HepG2 (cell line): ENCODE measurements around the gene TEAD4.

Source experiments
- CTCF ChIP-seq: sonication (generic); formaldehyde crosslinking; IDR thresholded peaks from 2 replicates; pipeline ENCODE4 v1.5.0; 2020; ENCODE audit warnings: mild to moderate bottlenecking, missing genetic modification reagents, moderate library complexity
- MTA3 ChIP-seq: sonication (generic); formaldehyde crosslinking; IDR thresholded peaks from 2 replicates; pipeline ENCODE4 v1.4.0; 2020; ENCODE audit warnings: missing genetic modification reagents
- USF2 ChIP-seq, 2 experiments: sonication (generic) in 1 of 2; formaldehyde crosslinking in 1 of 2; IDR thresholded peaks; 2 replicates each; pipeline versions ENCODE4 v1.5.1 to v1.6.1; 2011 to 2020; ENCODE audit warnings: borderline replicate concordance in 1 of 2, low read depth in 1 of 2, low read length in 1 of 2, mild to moderate bottlenecking in 1 of 2, missing genetic modification reagents in 1 of 2, moderate library complexity in 1 of 2
- ZBTB4 ChIP-seq: sonication (generic); formaldehyde crosslinking; IDR thresholded peaks from 2 replicates; pipeline ENCODE4 v1.4.0; 2020; ENCODE audit warnings: missing genetic modification reagents, mild to moderate bottlenecking, borderline replicate concordance

- TF ChIP-seq CTCF (CRISPR knock-in tag) (no peak), USF2 (IDR thresholded peaks at IDR 0.05; ENCODE audit: low read depth, low read length) (no peak), USF2 (CRISPR knock-in tag; IDR thresholded peaks at IDR 0.05; ENCODE audit: borderline replicate concordance) (no peak), MTA3 (CRISPR knock-in tag) (no peak), ZBTB4 (CRISPR knock-in tag) (no peak)
Measured at GRCh38 chr12:2961705-2962104, 2.5 kb downstream of the TEAD4 start.
